H1 (cell line): ENCODE data around the gene AIG1. TPM values are rescaled to one million over a fixed set of nuclear protein-coding genes. Genes with fewer than 3 reads are reported as not detected.

Source experiments
- CTCF ChIA-PET: fragments of 300-600 bp; sonication (Branson Sonifier 250); formaldehyde crosslinking; loops from one replicate; lab custom pipeline; 2021; ENCODE audit not compliant: partially characterized antibody; lab: Charles Lee
- POLR2A ChIA-PET: fragments of 300-600 bp; sonication (Branson Sonifier 250); formaldehyde crosslinking; loops from one replicate; lab custom pipeline; 2021; ENCODE audit warnings: inconsistent platforms; ENCODE audit not compliant: partially characterized antibody; lab: Charles Lee
- DNase-seq, 2 experiments: peaks; one replicate each; pipeline versions ENCODE4 v3.0.0 to v3.0.0-alpha.2; 2010 to 2022; ENCODE audit warnings: low spot score in 2 of 2, low read depth in 1 of 2, mixed read lengths in 1 of 2
- FAIRE-seq: peaks from 2 replicates; lab custom pipeline; 2011; peaks lifted over from hg19 to GRCh38; lab: Jason Lieb, UNC
- H2AFZ ChIP-seq: 2 replicates; pipeline ENCODE4 v1.8.1; 2012; ENCODE audit warnings: low read length, inconsistent platforms
- H2AK5ac ChIP-seq: 2 replicates; pipeline ENCODE4 v1.6.1; 2013; ENCODE audit warnings: low read depth, low read length
- H2BK120ac ChIP-seq: replicated peaks from 2 replicates; pipeline ENCODE3; 2013; ENCODE audit warnings: low read depth, low read length, inconsistent platforms
- H2BK12ac ChIP-seq: 2 replicates; pipeline ENCODE4 v1.6.1; 2013; ENCODE audit warnings: low read depth, low read length
- H2BK15ac ChIP-seq: 2 replicates; pipeline ENCODE4 v1.6.1; 2013; ENCODE audit warnings: low read length
- H2BK20ac ChIP-seq: 2 replicates; pipeline ENCODE4 v1.6.1; 2013; ENCODE audit warnings: low read length
- H2BK5ac ChIP-seq: 2 replicates; pipeline ENCODE4 v1.6.1; 2013; ENCODE audit warnings: low read depth, low read length
- H3K14ac ChIP-seq: 2 replicates; pipeline ENCODE4 v1.6.1; 2013; ENCODE audit warnings: inconsistent platforms; ENCODE audit not compliant: insufficient read length
- H3K18ac ChIP-seq: 2 replicates; pipeline ENCODE4 v1.6.1; 2013; ENCODE audit warnings: low read length; ENCODE audit errors: extremely low read depth
- H3K23ac ChIP-seq: 2 replicates; pipeline ENCODE4 v1.6.1; 2013; ENCODE audit warnings: inconsistent platforms; ENCODE audit not compliant: insufficient read length
- H3K23me2 ChIP-seq: 2 replicates; pipeline ENCODE4 v1.6.1; 2013; ENCODE audit warnings: low read depth, low read length
- H3K27ac ChIP-seq: 2 replicates; pipeline ENCODE4 v1.6.1; 2011; ENCODE audit warnings: low read depth, low read length, inconsistent platforms
- H3K27me3 ChIP-seq, 4 experiments: replicated peaks in 1 of 4; 1 replicate in 1 of 4; 2 replicates in 3 of 4; pipeline versions ENCODE4 v1.6.1 to v1.8.1; 2011 to 2013; ENCODE audit warnings: low read length in 3 of 4, mild to moderate bottlenecking in 3 of 4, inconsistent platforms in 2 of 4, mixed read lengths in 2 of 4, moderate library complexity in 1 of 4; ENCODE audit not compliant: control insufficient read depth in 3 of 4, insufficient read depth in 3 of 4; ENCODE audit errors: extremely low read depth in 1 of 4
- H3K36me3 ChIP-seq, 4 experiments: 2 replicates each; pipeline versions ENCODE4 v1.6.1 to v1.8.1; 2011 to 2013; ENCODE audit warnings: mild to moderate bottlenecking in 4 of 4, low read length in 3 of 4, moderate library complexity in 2 of 4, control low read depth in 1 of 4, inconsistent platforms in 1 of 4; ENCODE audit not compliant: insufficient read depth in 4 of 4, control insufficient read depth in 2 of 4
- H3K4ac ChIP-seq: replicated peaks from 2 replicates; pipeline ENCODE3; 2013; ENCODE audit warnings: low read length, low read depth, mixed read lengths, inconsistent platforms; ENCODE audit not compliant: insufficient read length
- H3K4me1 ChIP-seq, 4 experiments: replicated peaks in 1 of 4; 1 replicate in 1 of 4; 2 replicates in 3 of 4; pipeline versions ENCODE4 v1.6.1 to v1.8.1; 2011 to 2013; ENCODE audit warnings: low read length in 3 of 4, inconsistent platforms in 2 of 4, mixed read lengths in 1 of 4; ENCODE audit not compliant: insufficient read depth in 4 of 4, control insufficient read depth in 3 of 4
- H3K4me2 ChIP-seq, 2 experiments: 2 replicates each; pipeline versions ENCODE4 v1.6.1 to v1.8.1; 2011 to 2013; ENCODE audit warnings: low read depth in 2 of 2, low read length in 2 of 2, control low read depth in 1 of 2, inconsistent platforms in 1 of 2, mild to moderate bottlenecking in 1 of 2; ENCODE audit not compliant: insufficient read depth in 1 of 2
- H3K4me3 ChIP-seq, 4 experiments: fragments of 200-600, 300-600 bp in 1 of 4; sonication (generic), shearing (Covaris generic), sonication (Bioruptor Twin) in 1 of 4; 2 replicates each; pipeline versions ENCODE4 v1.5.1 to v1.8.1; 2011 to 2016; ENCODE audit warnings: low read length in 4 of 4, low read depth in 3 of 4, control low read depth in 2 of 4, inconsistent platforms in 2 of 4, mild to moderate bottlenecking in 2 of 4, mixed read lengths in 1 of 4, moderate library complexity in 1 of 4; ENCODE audit not compliant: insufficient read depth in 2 of 4; ENCODE audit errors: extremely low read depth in 1 of 4
- H3K56ac ChIP-seq: replicated peaks from 2 replicates; pipeline ENCODE3; 2013; ENCODE audit warnings: low read depth, mild to moderate bottlenecking, mixed read lengths, low read length, inconsistent platforms; ENCODE audit not compliant: insufficient read length
- H3K79me1 ChIP-seq: 2 replicates; pipeline ENCODE4 v1.6.1; 2013; ENCODE audit warnings: low read depth, low read length, control low read depth
- H3K79me2 ChIP-seq, 2 experiments: 2 replicates each; pipeline versions ENCODE4 v1.6.1 to v1.8.1; 2012 to 2013; ENCODE audit warnings: low read length in 2 of 2, mild to moderate bottlenecking in 2 of 2, inconsistent platforms in 1 of 2; ENCODE audit not compliant: insufficient read depth in 2 of 2, control insufficient read depth in 1 of 2
- H3K9ac ChIP-seq, 4 experiments: replicated peaks in 1 of 4; 1 replicate in 1 of 4; 2 replicates in 3 of 4; pipeline versions ENCODE4 v1.6.1 to v1.8.1; 2011 to 2013; ENCODE audit warnings: low read depth in 3 of 4, low read length in 3 of 4, control low read depth in 2 of 4, mild to moderate bottlenecking in 2 of 4, moderate library complexity in 2 of 4, inconsistent platforms in 1 of 4; ENCODE audit errors: extremely low read depth in 1 of 4
- H3K9me3 ChIP-seq, 2 experiments: 2 replicates each; pipeline versions ENCODE4 v1.6.1 to v1.8.1; 2012 to 2013; ENCODE audit warnings: mild to moderate bottlenecking in 2 of 2, moderate library complexity in 2 of 2, control low read depth in 1 of 2, inconsistent platforms in 1 of 2, low read depth in 1 of 2, low read length in 1 of 2, mixed read lengths in 1 of 2; ENCODE audit not compliant: insufficient read depth in 2 of 2
- H4K20me1 ChIP-seq, 2 experiments: replicated peaks in 1 of 2; 2 replicates each; pipeline versions ENCODE3 to v1.8.1; 2011 to 2013; ENCODE audit warnings: inconsistent platforms in 2 of 2, low read length in 2 of 2, mild to moderate bottlenecking in 1 of 2; ENCODE audit not compliant: insufficient read depth in 2 of 2, control insufficient read depth in 1 of 2
- H4K5ac ChIP-seq: 2 replicates; pipeline ENCODE4 v1.6.1; 2013; ENCODE audit warnings: low read length, low read depth, mixed read lengths, inconsistent platforms; ENCODE audit not compliant: insufficient read length
- H4K8ac ChIP-seq: 2 replicates; pipeline ENCODE4 v1.8.0; 2013; ENCODE audit warnings: mild to moderate bottlenecking, moderate library complexity, low read length, inconsistent platforms; ENCODE audit not compliant: insufficient read depth; ENCODE audit errors: extremely low read depth
- H4K91ac ChIP-seq: replicated peaks from 2 replicates; pipeline ENCODE3; 2013; ENCODE audit warnings: low read length, mixed read lengths, inconsistent platforms; ENCODE audit not compliant: insufficient read length
- CBX5 ChIP-seq: fragments of 300-800, 300-1000 bp; sonication (generic); IDR thresholded peaks from 2 replicates; pipeline ENCODE4 v1.7.1; 2016; ENCODE audit warnings: antibody characterized with exemption, low read length, low read depth
- CBX8 ChIP-seq: fragments of 300-800, 300-1000 bp; sonication (generic); IDR thresholded peaks from 2 replicates; pipeline ENCODE4 v1.7.1; 2016; ENCODE audit warnings: low read depth, low read length, borderline replicate concordance
- EP300 ChIP-seq, 2 experiments: IDR thresholded peaks; 1 replicate in 1 of 2; 2 replicates in 1 of 2; pipeline ENCODE4 v1.6.1; 2011 to 2012; ENCODE audit warnings: low read depth in 2 of 2, low read length in 2 of 2, mild to moderate bottlenecking in 2 of 2, borderline replicate concordance in 1 of 2, inconsistent platforms in 1 of 2, moderate library complexity in 1 of 2
- HDAC6 ChIP-seq: IDR thresholded peaks from one replicate; pipeline ENCODE4 v1.7.1; 2012; ENCODE audit warnings: low read depth, mild to moderate bottlenecking, inconsistent platforms, low read length, moderate library complexity
- KDM4A ChIP-seq: IDR thresholded peaks from one replicate; pipeline ENCODE4 v1.7.1; 2012; ENCODE audit warnings: low read depth, mild to moderate bottlenecking, moderate library complexity, low read length, inconsistent platforms; ENCODE audit not compliant: severe bottlenecking
- POLR2AphosphoS5 ChIP-seq: IDR thresholded peaks from 2 replicates; pipeline ENCODE4 v1.6.1; 2011; ENCODE audit warnings: low read depth, low read length
- SIRT6 ChIP-seq: IDR thresholded peaks from one replicate; pipeline ENCODE4 v1.7.1; 2012; ENCODE audit warnings: low read length, inconsistent platforms
- SIX5 ChIP-seq: IDR thresholded peaks from 2 replicates; pipeline ENCODE4 v1.6.1; 2011; ENCODE audit warnings: mild to moderate bottlenecking, low read depth, low read length
- TBP ChIP-seq: IDR thresholded peaks from 2 replicates; pipeline ENCODE4 v1.6.1; 2011; ENCODE audit warnings: low read depth, low read length, improper control_type of control experiment
- YY1 ChIP-seq: IDR thresholded peaks from 2 replicates; pipeline ENCODE4 v1.6.1; 2011; ENCODE audit warnings: low read depth, mild to moderate bottlenecking, low read length
- ZNF274 ChIP-seq: IDR thresholded peaks from 2 replicates; pipeline ENCODE4 v1.7.0; 2012; ENCODE audit warnings: low read length, borderline replicate concordance; ENCODE audit errors: extremely low read depth
- WGBS, 2 experiments: shearing (Covaris generic) in 1 of 2; methylation state at CpG; one replicate each; pipeline versions ENCODE4 v1.1.6 to v1.1.7; 2013 to 2015; ENCODE audit warnings: low lambda C conversion rate in 2 of 2, mixed read lengths in 2 of 2, inconsistent platforms in 1 of 2, low coverage in 1 of 2, missing lambda C conversion rate in 1 of 2; ENCODE audit not compliant: insufficient replicate concordance in 2 of 2, insufficient coverage in 1 of 2, insufficient read length in 1 of 2; ENCODE audit errors: extremely low coverage in 1 of 2, missing lambda C conversion rate in 1 of 2; 5-methylcytosine and 5-hydroxymethylcytosine counted together
- polyA plus RNA-seq, 7 experiments: library from polyadenylated mRNA; depleted of rRNA in 3 of 7; stranded (reverse) in 5 of 7; unstranded in 2 of 7; fragments of >200 nt in 5 of 7; fragments of 200-250 nt in 2 of 7; gene quantifications; 1 replicate in 5 of 7; 2 replicates in 1 of 7; 4 replicates in 1 of 7; pipeline versions ENCODE4 v1.2.1 to v1.2.3, GENCODE V29; 2011 to 2013; ENCODE audit warnings: missing spikeins in 2 of 7, mixed read lengths in 2 of 7
- total RNA-seq: library from RNA; stranded (reverse); fragmentation: NEBNext Ultra II Directional; extraction: Animal tissue kit (Norgen Biotek cat#: 25700); gene quantifications from 2 replicates; pipeline ENCODE4 v1.2.1, GENCODE V29; 2021
- TF ChIP-seq, protein P1 (sequence below): IDR thresholded peaks from 2 replicates; pipeline ENCODE4 v1.6.1; 2011; ENCODE audit warnings: low read depth, mild to moderate bottlenecking, low read length; ENCODE audit not compliant: insufficient read depth
- TF ChIP-seq, protein P2 (sequence below): IDR thresholded peaks from 2 replicates; pipeline ENCODE4 v1.6.1; 2012; ENCODE audit warnings: inconsistent platforms

Gene AIG1
- total and polyA plus RNA-seq, 2 of the 8 experiments (the other 6 are each of a cell fraction or from before 2014, with no cell fraction given), result 56.6 to 58.4 TPM

DNA sequence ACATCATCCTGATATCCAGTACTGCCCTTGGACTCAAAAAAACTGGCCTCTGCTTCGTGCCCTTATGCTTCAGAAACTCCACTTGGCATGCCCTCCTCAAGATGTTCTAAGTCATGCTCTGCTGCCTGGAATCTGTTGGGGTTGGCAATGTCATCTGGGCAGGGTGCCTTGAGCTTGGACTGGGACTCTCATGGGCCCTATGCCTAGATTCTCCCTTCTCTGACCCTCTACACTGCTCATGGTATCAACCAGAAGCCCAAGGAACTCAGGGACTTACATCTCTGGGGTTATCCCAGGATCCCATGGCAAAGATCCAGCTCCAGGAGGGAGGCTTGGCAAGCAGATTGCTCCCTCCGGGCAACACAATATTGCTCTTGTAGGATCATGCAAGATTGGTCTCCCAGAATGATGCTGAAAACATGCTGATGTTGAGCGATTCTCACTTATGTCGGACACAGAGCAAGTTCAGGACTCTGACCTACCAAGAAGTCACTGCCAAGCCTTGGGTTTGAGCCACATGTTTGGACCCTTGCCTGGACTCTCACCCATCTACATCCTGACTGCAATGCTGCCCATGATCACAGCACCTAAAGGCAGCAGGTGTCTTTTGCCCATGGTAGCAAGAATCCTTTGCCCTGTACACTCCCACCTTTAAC is 301.0 kb downstream of the AIG1 start:
- H3K14ac ChIP-seq, result no peak overlapping the region
- H2BK120ac ChIP-seq, result no peak overlapping the region
- no peak overlapping the region for H3K9ac ChIP-seq
- no peak overlapping the region for H3K18ac ChIP-seq
- H3K27ac ChIP-seq, result no peak overlapping the region
- H3K4me2 ChIP-seq, result no peak overlapping the region
- no peaks in the 10 kb centered on the region for H3K4me1 ChIP-seq
- no peaks in the 10 kb centered on the region for H3K9me3 ChIP-seq
- no peak overlapping the region for H3K4ac ChIP-seq
- H4K91ac ChIP-seq, result no peak overlapping the region
- no peak overlapping the region for H4K8ac ChIP-seq
- no peak overlapping the region for H2AK5ac ChIP-seq
- FAIRE-seq (no peak), DNase-seq (no peak)
- no peak overlapping the region for H3K23ac ChIP-seq
- POLR2A ChIA-PET, result no interaction called here
- CTCF ChIA-PET, result no interaction called here
- no peaks in the 10 kb centered on the region for H3K79me2 ChIP-seq
- H2BK12ac ChIP-seq, result no peak overlapping the region
- no peak overlapping the region for H2BK15ac ChIP-seq
- H3K36me3 ChIP-seq, result no peaks in the 10 kb centered on the region
- H3K23me2 ChIP-seq, result no peaks in the 10 kb centered on the region
- no peak overlapping the region for H4K5ac ChIP-seq
- no peak overlapping the region for H2AFZ ChIP-seq
- peaks cover 0 to 2% of the 10 kb centered on the region in 2 experiments for H4K20me1 ChIP-seq
- no peak overlapping the region for H3K56ac ChIP-seq
- no peak overlapping the region for H3K4me3 ChIP-seq
- H2BK5ac ChIP-seq, result no peak overlapping the region
- no peak overlapping the region for H2BK20ac ChIP-seq
- H3K79me1 ChIP-seq, result no peaks in the 10 kb centered on the region
- 92% methylated on average over 4 of the region's 4 CpGs; no CpG with 5 or more reads in 1 of the 2 experiments for WGBS, 2 experiments
- H3K27me3 ChIP-seq, result no peaks in the 10 kb centered on the region
- TF ChIP-seq CBX5 (no peak), SIX5 (no peak), SIRT6 (no peak), CBX8 (no peak), POLR2AphosphoS5 (no peak), YY1 (no peak), ZNF274 (no peak), TBP (no peak), EP300 (IDR thresholded peaks at IDR 0.05; ENCODE audit: borderline replicate concordance in 1 of 2, low read depth in 2 of 2, low read length in 2 of 2) (no peak), HDAC6 (no peak), KDM4A (no peak)
- TF ChIP-seq, protein P1, sequence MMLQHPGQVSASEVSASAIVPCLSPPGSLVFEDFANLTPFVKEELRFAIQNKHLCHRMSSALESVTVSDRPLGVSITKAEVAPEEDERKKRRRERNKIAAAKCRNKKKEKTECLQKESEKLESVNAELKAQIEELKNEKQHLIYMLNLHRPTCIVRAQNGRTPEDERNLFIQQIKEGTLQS, result no peak
- TF ChIP-seq, protein P2, sequence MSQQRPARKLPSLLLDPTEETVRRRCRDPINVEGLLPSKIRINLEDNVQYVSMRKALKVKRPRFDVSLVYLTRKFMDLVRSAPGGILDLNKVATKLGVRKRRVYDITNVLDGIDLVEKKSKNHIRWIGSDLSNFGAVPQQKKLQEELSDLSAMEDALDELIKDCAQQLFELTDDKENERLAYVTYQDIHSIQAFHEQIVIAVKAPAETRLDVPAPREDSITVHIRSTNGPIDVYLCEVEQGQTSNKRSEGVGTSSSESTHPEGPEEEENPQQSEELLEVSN, result no peak
